BE2C (cell line): ENCODE data around the gene HLA-DPA1.

Experiments used
- DNase-seq: peaks from one replicate; pipeline ENCODE4 v3.0.0-alpha.2; 2020
- H3K27me3 ChIP-seq: fragments of 250-450 bp; sonication (Bioruptor Pico); 2 replicates; pipeline ENCODE4 v1.5.1; 2020; ENCODE audit warnings: mild to moderate bottlenecking
- H3K36me3 ChIP-seq: fragments of 250-450 bp; sonication (Bioruptor Pico); 2 replicates; pipeline ENCODE4 v1.5.1; 2020; ENCODE audit warnings: mild to moderate bottlenecking
- H3K4me1 ChIP-seq: fragments of 250-450 bp; sonication (Bioruptor Pico); 2 replicates; pipeline ENCODE4 v1.5.1; 2020
- H3K4me3 ChIP-seq: 2 replicates; pipeline ENCODE4 v1.5.1; 2011; ENCODE audit warnings: low read depth, low read length
- H3K9me3 ChIP-seq: fragments of 250-450 bp; sonication (Bioruptor Pico); 2 replicates; pipeline ENCODE4 v1.5.1; 2020
- TF ChIP-seq, protein P1 (sequence below): IDR thresholded peaks from 2 replicates; pipeline ENCODE4 v1.5.1; 2012; ENCODE audit warnings: mild to moderate bottlenecking, low read depth, low read length

Gene HLA-DPA1

DNA sequence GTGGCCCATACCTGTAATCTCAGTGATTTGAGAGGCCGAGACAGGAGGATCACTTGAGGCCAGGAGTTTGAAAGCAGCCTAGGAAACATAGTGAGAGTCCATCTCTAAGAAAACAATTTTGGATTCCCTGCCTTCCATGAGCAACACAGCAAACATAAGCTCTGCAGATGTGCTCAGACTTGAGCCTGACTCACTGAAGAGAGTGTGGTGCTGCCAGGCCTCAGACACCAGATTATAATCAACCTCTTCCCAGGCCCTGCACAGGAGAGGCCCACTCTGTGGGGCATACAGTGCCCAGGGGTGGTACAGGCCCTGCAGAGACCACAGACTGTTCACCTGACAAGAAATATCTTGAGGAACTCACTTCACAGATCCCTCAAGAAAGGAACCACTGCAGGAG lies 22.2 kb upstream of the HLA-DPA1 start:
- Histone ChIP-seq H3K4me1 (no peaks in the 10 kb centered on the region), H3K36me3 (no peaks in the 10 kb centered on the region), H3K4me3 (no peak overlapping the region), H3K9me3 (no peaks in the 10 kb centered on the region), H3K27me3 (peaks cover 18% of the 10 kb centered on the region)
- TF ChIP-seq, protein P1, sequence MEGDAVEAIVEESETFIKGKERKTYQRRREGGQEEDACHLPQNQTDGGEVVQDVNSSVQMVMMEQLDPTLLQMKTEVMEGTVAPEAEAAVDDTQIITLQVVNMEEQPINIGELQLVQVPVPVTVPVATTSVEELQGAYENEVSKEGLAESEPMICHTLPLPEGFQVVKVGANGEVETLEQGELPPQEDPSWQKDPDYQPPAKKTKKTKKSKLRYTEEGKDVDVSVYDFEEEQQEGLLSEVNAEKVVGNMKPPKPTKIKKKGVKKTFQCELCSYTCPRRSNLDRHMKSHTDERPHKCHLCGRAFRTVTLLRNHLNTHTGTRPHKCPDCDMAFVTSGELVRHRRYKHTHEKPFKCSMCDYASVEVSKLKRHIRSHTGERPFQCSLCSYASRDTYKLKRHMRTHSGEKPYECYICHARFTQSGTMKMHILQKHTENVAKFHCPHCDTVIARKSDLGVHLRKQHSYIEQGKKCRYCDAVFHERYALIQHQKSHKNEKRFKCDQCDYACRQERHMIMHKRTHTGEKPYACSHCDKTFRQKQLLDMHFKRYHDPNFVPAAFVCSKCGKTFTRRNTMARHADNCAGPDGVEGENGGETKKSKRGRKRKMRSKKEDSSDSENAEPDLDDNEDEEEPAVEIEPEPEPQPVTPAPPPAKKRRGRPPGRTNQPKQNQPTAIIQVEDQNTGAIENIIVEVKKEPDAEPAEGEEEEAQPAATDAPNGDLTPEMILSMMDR, result no peak
- DNase-seq, result no peak

DNA sequence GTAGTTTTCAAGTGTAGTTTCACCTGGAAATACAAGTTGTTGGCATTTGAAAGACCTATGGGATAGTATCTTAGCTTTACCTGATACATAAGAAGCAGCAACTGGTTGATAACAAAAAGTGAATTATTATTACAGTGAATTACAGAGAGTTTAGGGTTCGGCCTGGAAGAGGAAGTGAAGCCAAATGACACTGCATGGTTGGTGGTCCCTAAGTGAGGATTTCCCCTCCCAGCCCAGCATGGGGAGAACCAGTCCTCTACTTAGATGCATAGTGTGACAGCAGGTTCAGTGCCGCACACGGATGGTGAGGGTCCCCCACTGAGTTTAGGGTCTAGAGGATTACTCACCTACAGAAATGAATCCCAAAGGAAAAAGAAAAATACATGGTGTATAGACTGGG lies 20.4 kb upstream of the HLA-DPA1 start:
- no peak for DNase-seq
- Histone ChIP-seq H3K36me3 (no peaks in the 10 kb centered on the region), H3K4me1 (no peaks in the 10 kb centered on the region), H3K9me3 (no peaks in the 10 kb centered on the region), H3K27me3 (peaks cover 29% of the 10 kb centered on the region), H3K4me3 (no peak overlapping the region)
- TF ChIP-seq, protein P1, result no peak

DNA sequence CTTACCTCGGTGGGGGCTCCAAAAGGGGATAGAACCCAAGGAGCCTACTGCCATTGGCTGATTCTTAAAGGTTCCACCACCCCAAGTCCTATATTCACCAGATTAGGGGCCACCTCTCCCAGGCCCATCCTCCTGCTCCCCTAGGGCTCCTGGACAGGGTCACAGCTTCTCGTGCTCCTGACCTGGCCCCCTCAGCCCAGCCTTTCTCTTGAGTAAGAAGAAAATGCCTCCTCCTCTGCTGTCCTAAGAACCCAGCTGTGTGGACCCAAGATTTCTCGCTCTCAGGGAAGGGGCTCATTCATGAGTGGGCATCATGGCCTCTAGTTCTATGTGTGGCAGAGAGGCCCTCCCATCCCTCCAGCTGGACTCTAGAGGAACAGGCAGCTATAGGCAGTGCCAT lies 18.9 kb upstream of the HLA-DPA1 start:
- peaks cover 35% of the 10 kb centered on the region for H3K27me3 ChIP-seq
- no peak for DNase-seq
- no peaks in the 10 kb centered on the region for H3K4me1 ChIP-seq
- TF ChIP-seq, protein P1, result no peak
- H3K4me3 ChIP-seq, result no peak overlapping the region
- no peaks in the 10 kb centered on the region for H3K36me3 ChIP-seq
- H3K9me3 ChIP-seq, result no peaks in the 10 kb centered on the region

DNA sequence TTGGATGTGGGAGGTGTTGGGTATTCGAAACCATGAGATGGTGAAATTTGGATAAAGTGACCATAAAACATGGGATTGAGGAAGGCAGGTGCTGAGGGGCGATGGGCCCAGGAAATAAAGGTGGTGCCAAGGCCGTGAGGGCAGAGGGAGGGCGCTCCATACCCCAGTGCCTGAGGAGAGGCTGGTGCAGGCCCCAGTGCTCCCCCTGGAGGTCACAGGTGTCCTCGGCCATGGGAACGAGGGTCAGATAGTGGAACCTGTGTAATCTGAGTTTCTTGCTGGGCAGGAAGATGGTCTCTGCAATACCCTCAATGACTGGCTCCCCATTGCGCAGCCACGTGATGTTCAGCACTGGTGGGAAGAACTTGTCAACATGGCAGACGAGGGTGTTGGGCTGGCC lies 18.5 kb upstream of the HLA-DPA1 start:
- TF ChIP-seq, protein P1, result peak; percentile 61
- Histone ChIP-seq H3K4me1 (no peaks in the 10 kb centered on the region), H3K27me3 (peaks cover 35% of the 10 kb centered on the region), H3K36me3 (no peaks in the 10 kb centered on the region), H3K4me3 (no peak overlapping the region), H3K9me3 (no peaks in the 10 kb centered on the region)
- DNase-seq, result peak; percentile 44

DNA sequence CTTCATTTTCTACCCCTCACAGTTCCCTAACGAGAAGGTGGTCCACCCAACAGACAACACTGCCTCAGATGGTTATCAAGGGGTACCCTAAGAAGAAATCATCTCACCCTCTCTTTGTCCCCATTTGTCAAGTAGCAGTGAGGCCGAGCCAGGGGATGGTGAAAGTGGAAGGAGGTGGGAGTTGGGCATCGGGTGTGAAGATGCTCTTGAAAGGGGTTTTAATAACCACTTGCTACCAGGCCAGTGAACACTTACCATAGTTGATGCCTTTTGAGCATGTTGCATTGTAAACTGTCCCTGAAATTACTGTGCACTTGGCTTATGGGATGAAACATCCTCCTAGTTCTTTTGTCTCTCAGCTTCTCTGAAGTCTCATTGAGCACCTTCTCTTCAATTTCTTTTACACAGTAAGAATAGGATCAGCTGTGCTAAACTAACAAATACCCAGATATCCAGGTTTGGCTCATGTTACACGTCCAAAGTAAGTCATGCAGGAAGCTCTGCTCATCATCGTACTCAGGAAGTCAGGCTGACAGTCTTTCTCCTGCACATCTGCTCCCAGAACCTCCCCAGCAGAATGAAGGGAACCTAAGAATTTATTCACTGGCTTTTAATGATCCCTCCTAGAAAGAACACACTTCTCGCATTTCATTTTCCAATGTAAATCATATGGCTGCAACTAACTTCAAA lies 15.6 kb upstream of the HLA-DPA1 start:
- H3K27me3 ChIP-seq, result peaks cover 35% of the 10 kb centered on the region
- H3K4me1 ChIP-seq, result no peaks in the 10 kb centered on the region
- TF ChIP-seq, protein P1, result no peak
- no peaks in the 10 kb centered on the region for H3K36me3 ChIP-seq
- DNase-seq, result no peak
- no peak overlapping the region for H3K4me3 ChIP-seq
- no peaks in the 10 kb centered on the region for H3K9me3 ChIP-seq

DNA sequence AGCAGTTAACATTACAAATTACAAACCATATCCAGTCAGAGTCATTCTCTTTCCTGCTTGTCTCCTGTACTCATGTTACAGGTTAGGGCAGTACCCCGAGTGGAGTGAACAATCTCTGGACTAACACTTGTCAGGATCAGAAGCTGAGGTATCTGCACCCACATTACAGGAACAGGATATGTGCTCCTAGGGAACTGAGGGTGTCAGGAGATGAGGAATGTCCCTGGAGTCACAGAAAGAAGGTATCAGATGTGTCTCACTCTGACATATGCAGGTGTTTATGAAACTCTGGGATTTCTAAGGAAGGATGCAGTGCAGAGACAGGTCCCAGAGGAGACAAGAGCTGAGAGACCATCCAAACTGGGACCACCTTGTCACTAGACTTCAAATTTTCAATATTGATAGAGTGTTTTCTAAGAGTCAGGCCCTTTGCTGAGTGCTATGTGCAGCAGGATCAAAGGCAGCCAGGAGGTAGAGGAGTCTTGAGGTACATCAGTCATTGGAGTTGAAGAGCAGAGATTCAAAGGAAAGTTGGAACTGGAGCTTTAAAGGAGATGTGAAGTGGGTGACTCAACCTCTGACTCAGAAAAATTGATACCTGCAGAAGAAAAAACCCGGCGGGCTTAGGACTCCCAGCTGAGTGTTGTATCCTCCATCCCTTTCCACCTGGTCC lies 14.9 kb upstream of the HLA-DPA1 start:
- DNase-seq, result no peak
- Histone ChIP-seq H3K27me3 (peaks cover 35% of the 10 kb centered on the region), H3K4me1 (no peaks in the 10 kb centered on the region), H3K4me3 (no peak overlapping the region), H3K36me3 (no peaks in the 10 kb centered on the region), H3K9me3 (no peaks in the 10 kb centered on the region)
- TF ChIP-seq, protein P1, result no peak
